Measurements from ENCODE around the gene OXNAD1.

OXNAD1 gene

GRCh38 chr3:16247282-16248061 lies 17.5 kb upstream of the OXNAD1 start:
- peak; percentile 82 for DNase-seq

GRCh38 chr3:16248556-16248955 lies 16.5 kb upstream of the OXNAD1 start:
- DNase-seq: no peak

- DNase-seq: no peak
These were observed 15.7 kb upstream of the OXNAD1 start for GRCh38 chr3:16249336-16249735.

- DNase-seq: no peak
These were observed 15.1 kb upstream of the OXNAD1 start for GRCh38 chr3:16249886-16250285.

GRCh38 chr3:16251316-16252085 lies 13.5 kb upstream of the OXNAD1 start:
- DNase-seq: no peak

GRCh38 chr3:16252243-16252978 lies 12.6 kb upstream of the OXNAD1 start:
- no peak for DNase-seq

- DNase-seq: no peak
These were observed 12.0 kb upstream of the OXNAD1 start for GRCh38 chr3:16252988-16253387.

GRCh38 chr3:16253601-16254000 lies 11.4 kb upstream of the OXNAD1 start:
- DNase-seq: no peak

GRCh38 chr3:16254916-16255315 lies 10.1 kb upstream of the OXNAD1 start:
- DNase-seq: no peak

GRCh38 chr3:16255326-16255725 lies 9.7 kb upstream of the OXNAD1 start:
- DNase-seq: no peak

- no peak for DNase-seq
These were observed 9.3 kb upstream of the OXNAD1 start for GRCh38 chr3:16255726-16256125.

GRCh38 chr3:16257309-16257708 lies 7.7 kb upstream of the OXNAD1 start:
- DNase-seq: no peak

- no peak for DNase-seq
These were observed 6.8 kb upstream of the OXNAD1 start for GRCh38 chr3:16258177-16258576.

GRCh38 chr3:16258866-16259265 lies 6.1 kb upstream of the OXNAD1 start:
- DNase-seq: no peak

GRCh38 chr3:16260046-16260445 lies 5.0 kb upstream of the OXNAD1 start:
- no peak for DNase-seq

- DNase-seq: no peak
These were observed 2.8 kb upstream of the OXNAD1 start for GRCh38 chr3:16262174-16262573.

GRCh38 chr3:16264174-16264707 lies 771 bp upstream of the OXNAD1 start:
- no peak for DNase-seq

- DNase-seq: no peak
These were observed 409 bp downstream of the OXNAD1 start for GRCh38 chr3:16265455-16265786.

- no peak for DNase-seq
These were observed 1.7 kb downstream of the OXNAD1 start for GRCh38 chr3:16266714-16267113.

- DNase-seq: no peak
These were observed 5.8 kb downstream of the OXNAD1 start for GRCh38 chr3:16270855-16271254.

GRCh38 chr3:16272588-16272987 lies 7.6 kb downstream of the OXNAD1 start:
- DNase-seq: no peak

GRCh38 chr3:16273867-16274266 lies 8.9 kb downstream of the OXNAD1 start:
- DNase-seq: no peak

GRCh38 chr3:16277471-16277870 lies 12.5 kb downstream of the OXNAD1 start:
- no peak for DNase-seq
